Peyer's patch (tissue), 4 donors: ENCODE measurements around the gene LPIN1. TPM values are rescaled to one million over a fixed set of nuclear protein-coding genes. Genes with fewer than 3 reads are reported as not detected.

Experiments used
- DNase-seq, 3 donors: peaks; one replicate each; pipeline ENCODE4 v3.0.0-alpha.2; 2017 to 2019
- H3K27ac ChIP-seq, 4 donors: fragments of 200-600 bp; sonication (generic); one replicate each; pipeline ENCODE4 v1.5.1; 2016 to 2019
- H3K27me3 ChIP-seq, 2 donors: fragments of 200-600 bp; sonication (generic); one replicate each; pipeline ENCODE4 v1.5.1; 2019
- H3K36me3 ChIP-seq, 3 donors: fragments of 200-600 bp; sonication (generic); one replicate each; pipeline ENCODE4 v1.5.1; 2016 to 2019
- H3K4me1 ChIP-seq, 4 donors: fragments of 200-600 bp; sonication (generic); one replicate each; pipeline ENCODE4 v1.5.1; 2016 to 2019
- H3K4me3 ChIP-seq, 4 donors: fragments of 200-600 bp; sonication (generic); 1 replicate in 3 of 4; 2 replicates in 1 of 4; pipeline ENCODE4 v1.5.1; 2016 to 2019; ENCODE audit warnings: mild to moderate bottlenecking in 1 of 4
- H3K9me3 ChIP-seq, 4 donors: fragments of 200-600 bp; sonication (generic); one replicate each; pipeline ENCODE4 v1.5.1; 2016 to 2019; ENCODE audit warnings: mild to moderate bottlenecking in 1 of 4
- POLR2A ChIP-seq, 2 donors: fragments of 450-650 bp; IDR thresholded peaks; one replicate each; pipeline ENCODE4 v1.5.1; 2017; ENCODE audit warnings: antibody characterized with exemption in 2 of 2, mild to moderate bottlenecking in 2 of 2, moderate library complexity in 2 of 2
- total RNA-seq, 4 donors: library from RNA; depleted of rRNA; stranded (reverse); fragments of >200 nt; gene quantifications; one replicate each; pipeline ENCODE4 v1.1.0, GENCODE V29; 2016
- TF ChIP-seq, protein P1 (sequence below), 6 experiments: fragments of 450-650 bp in 4 of 6; fragments of 200-600 bp in 2 of 6; sonication (generic) in 1 of 6; IDR thresholded peaks; one replicate each; pipeline ENCODE4 v1.5.1; 2017 to 2019; ENCODE audit warnings: antibody characterized with exemption in 6 of 6, mild to moderate bottlenecking in 3 of 6, moderate library complexity in 1 of 6

Gene LPIN1
- total RNA-seq, 4 donors from 2014 or later, result 28.7 to 69.3 (median 44.0) TPM

GRCh38 chr2:11761259-11761658, 14.8 kb downstream of the LPIN1 start:
- Histone ChIP-seq H3K27ac (no peak overlapping the region), H3K36me3 (peaks cover 0 to 14% (median 0%) of the 10 kb centered on the region in 3 donors), H3K27me3 (no peaks in the 10 kb centered on the region), H3K4me3 (no peak overlapping the region), H3K9me3 (no peaks in the 10 kb centered on the region), H3K4me1 (peaks cover 0 to 10% (median 8%) of the 10 kb centered on the region in 4 donors)
- DNase-seq, result no peak
- TF ChIP-seq, protein P1, sequence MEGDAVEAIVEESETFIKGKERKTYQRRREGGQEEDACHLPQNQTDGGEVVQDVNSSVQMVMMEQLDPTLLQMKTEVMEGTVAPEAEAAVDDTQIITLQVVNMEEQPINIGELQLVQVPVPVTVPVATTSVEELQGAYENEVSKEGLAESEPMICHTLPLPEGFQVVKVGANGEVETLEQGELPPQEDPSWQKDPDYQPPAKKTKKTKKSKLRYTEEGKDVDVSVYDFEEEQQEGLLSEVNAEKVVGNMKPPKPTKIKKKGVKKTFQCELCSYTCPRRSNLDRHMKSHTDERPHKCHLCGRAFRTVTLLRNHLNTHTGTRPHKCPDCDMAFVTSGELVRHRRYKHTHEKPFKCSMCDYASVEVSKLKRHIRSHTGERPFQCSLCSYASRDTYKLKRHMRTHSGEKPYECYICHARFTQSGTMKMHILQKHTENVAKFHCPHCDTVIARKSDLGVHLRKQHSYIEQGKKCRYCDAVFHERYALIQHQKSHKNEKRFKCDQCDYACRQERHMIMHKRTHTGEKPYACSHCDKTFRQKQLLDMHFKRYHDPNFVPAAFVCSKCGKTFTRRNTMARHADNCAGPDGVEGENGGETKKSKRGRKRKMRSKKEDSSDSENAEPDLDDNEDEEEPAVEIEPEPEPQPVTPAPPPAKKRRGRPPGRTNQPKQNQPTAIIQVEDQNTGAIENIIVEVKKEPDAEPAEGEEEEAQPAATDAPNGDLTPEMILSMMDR (IDR thresholded peaks at IDR 0.05), result no peak
- no peak for TF ChIP-seq POLR2A (IDR thresholded peaks at IDR 0.05)

DNA sequence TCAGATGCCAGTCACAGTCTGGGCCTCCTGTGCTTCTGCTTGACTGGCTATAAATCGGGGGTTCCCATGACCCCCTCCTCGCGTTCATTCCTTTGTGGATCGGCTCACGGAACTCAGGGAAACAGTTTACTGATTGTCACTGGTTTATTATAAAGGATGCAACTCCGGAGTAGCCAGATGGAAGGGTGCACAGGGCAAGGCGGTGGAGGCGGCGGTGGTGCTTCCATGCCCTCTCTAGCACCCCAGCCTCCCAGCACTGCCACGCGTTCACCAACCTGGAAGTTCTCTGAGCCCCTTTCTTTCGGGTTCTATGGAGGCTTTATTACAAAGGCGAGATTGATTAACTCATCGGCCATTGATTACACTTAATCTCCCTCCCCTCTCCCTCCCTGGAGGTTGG, 15.6 kb downstream of the LPIN1 start:
- Histone ChIP-seq H3K9me3 (no peaks in the 10 kb centered on the region), H3K4me1 (peaks cover 0 to 10% (median 8%) of the 10 kb centered on the region in 4 donors)
- DNase-seq, result no peak

DNA sequence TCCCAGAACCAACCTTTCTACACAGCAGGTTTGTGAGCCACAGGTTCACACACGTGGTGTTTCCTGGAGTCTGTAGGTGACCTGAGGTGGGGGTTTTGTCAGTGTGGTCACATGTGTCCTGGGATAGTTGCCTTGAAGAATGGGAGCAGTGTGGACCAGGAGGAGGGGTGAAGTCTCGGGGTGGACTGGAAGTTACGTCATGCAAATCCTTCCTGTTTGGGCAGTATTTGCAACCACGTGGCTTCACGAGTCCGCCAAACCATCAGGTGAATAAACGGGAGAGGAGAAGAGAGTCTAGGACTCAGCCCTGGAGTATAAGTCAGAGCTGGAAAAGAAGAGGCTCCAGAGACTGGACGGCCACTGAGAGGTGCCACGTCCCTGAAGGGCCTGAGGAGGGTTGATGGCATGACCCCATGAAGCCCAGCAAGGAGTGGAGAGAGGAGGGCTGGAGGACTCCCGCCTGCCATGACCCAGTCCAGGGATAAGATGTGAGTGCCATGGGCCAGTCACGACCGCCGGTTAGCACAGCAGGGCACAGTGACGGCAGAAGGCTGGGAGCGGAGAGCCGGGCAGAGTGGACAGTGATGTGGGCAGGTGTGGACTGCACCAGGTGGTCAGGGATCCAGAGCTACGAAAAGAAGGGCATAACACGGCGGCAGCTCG, 16.5 kb downstream of the LPIN1 start:
- DNase-seq, result no peak
- H3K4me3 ChIP-seq, result no peak overlapping the region
- TF ChIP-seq, protein P1 (IDR thresholded peaks at IDR 0.05), result no peak
- no peak for TF ChIP-seq POLR2A (IDR thresholded peaks at IDR 0.05)
- H3K36me3 ChIP-seq, result peaks cover 0 to 31% (median 0%) of the 10 kb centered on the region in 3 donors
- no peak overlapping the region for H3K27ac ChIP-seq
- H3K9me3 ChIP-seq, result no peaks in the 10 kb centered on the region
- peaks cover 0 to 10% (median under 1%) of the 10 kb centered on the region in 4 donors for H3K4me1 ChIP-seq
- H3K27me3 ChIP-seq, result no peaks in the 10 kb centered on the region

More for the DNA sequence above, 15.6 kb downstream of the LPIN1 start:
- TF ChIP-seq POLR2A (IDR thresholded peaks at IDR 0.05), result no peak
- TF ChIP-seq, protein P1 (IDR thresholded peaks at IDR 0.05), result no peak
- Histone ChIP-seq H3K4me3 (no peak overlapping the region), H3K36me3 (peaks cover 0 to 22% (median 0%) of the 10 kb centered on the region in 3 donors), H3K27ac (no peak overlapping the region), H3K27me3 (no peaks in the 10 kb centered on the region)

DNA sequence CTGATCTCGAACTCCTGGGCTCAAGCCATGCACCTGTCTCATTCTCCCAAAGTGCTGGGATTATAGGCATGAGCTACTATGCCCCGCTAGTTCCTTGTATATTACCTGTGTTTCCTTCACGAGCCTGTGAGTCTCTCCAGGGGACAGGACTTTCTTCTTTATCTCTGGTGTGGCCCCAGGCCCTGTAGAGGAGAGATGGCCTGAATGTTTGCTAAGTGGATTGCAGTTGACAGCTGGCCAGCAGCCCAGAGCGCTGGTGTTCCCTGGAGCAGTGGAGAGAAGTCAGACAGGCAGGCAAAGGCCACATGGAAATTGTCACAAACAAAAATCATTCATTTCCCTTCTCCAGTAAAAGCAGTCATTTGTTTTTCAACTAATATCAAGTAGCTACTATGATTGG, 17.9 kb downstream of the LPIN1 start:
- Histone ChIP-seq H3K4me3 (no peak overlapping the region), H3K27me3 (no peaks in the 10 kb centered on the region), H3K4me1 (peaks cover 0 to 10% (median 0%) of the 10 kb centered on the region in 4 donors), H3K27ac (no peak overlapping the region), H3K9me3 (no peaks in the 10 kb centered on the region), H3K36me3 (peaks cover 0 to 35% (median 0%) of the 10 kb centered on the region in 3 donors)
- no peak for DNase-seq
- TF ChIP-seq POLR2A (IDR thresholded peaks at IDR 0.05), result no peak

DNA sequence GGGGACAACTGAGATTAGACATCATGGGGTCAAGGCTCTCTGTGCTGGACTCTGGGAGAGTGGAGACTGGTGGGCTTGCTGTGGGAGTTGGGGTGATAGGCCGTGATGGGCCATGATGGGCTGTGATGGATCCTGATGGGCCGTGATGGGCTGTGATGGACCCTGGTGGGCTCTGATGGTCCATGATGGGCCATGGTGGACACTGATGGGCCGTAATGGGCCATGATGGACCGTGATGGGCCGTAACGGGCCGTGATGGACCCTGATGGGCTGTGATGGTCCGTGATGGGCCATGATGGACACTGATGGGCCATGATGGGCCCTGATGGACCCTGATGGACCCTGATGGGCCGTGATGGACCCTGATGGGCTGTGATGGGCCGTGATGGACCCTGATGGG, 18.5 kb downstream of the LPIN1 start:
- H3K27ac ChIP-seq, result no peak overlapping the region
- peaks cover 0 to 10% (median 0%) of the 10 kb centered on the region in 4 donors for H3K4me1 ChIP-seq
- no peak overlapping the region for H3K4me3 ChIP-seq
- H3K36me3 ChIP-seq, result peaks cover 0 to 40% (median 0%) of the 10 kb centered on the region in 3 donors
- no peaks in the 10 kb centered on the region for H3K27me3 ChIP-seq
- TF ChIP-seq, protein P1 (IDR thresholded peaks at IDR 0.05), result no peak
- TF ChIP-seq POLR2A (IDR thresholded peaks at IDR 0.05), result no peak
- no peaks in the 10 kb centered on the region for H3K9me3 ChIP-seq
- DNase-seq, result no peak

DNA sequence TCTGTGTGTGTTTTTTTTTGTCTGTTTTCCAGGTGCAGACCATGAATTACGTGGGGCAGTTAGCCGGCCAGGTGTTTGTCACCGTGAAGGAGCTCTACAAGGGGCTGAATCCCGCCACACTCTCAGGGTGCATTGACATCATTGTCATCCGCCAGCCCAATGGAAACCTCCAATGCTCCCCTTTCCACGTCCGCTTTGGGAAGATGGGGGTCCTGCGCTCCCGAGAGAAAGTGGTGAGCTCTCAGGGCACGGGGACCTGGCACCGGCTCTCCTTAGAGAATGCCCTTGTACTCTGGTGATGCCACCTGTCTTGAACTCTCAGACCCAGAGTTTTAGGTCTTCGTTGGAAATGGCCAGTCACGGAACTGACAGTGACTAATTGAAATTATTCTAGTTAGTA, 19.1 kb downstream of the LPIN1 start:
- TF ChIP-seq POLR2A (IDR thresholded peaks at IDR 0.05), result no peak
- TF ChIP-seq, protein P1 (IDR thresholded peaks at IDR 0.05), result no peak
- no peaks in the 10 kb centered on the region for H3K27me3 ChIP-seq

More for the DNA sequence above, 19.1 kb downstream of the LPIN1 start:
- DNase-seq, result no peak
- Histone ChIP-seq H3K4me3 (no peak overlapping the region), H3K9me3 (no peaks in the 10 kb centered on the region), H3K27ac (no peak overlapping the region), H3K4me1 (peaks cover 0 to 10% (median 0%) of the 10 kb centered on the region in 4 donors), H3K36me3 (peaks cover 0 to 45% (median 0%) of the 10 kb centered on the region in 3 donors)
